Activated CD4-positive, alpha-beta T cell treated with anti-CD3 and anti-CD28 coated beads, Interleukin-2, amount 10 ng/mL, durations not matched to agents 7 days and 5 days (primary cell): ENCODE measurements around the gene TOGARAM2. TPM values are rescaled to one million over a fixed set of nuclear protein-coding genes. Genes with fewer than 3 reads are reported as not detected.

Experiments used
- CTCF ChIA-PET: fragments of 350-600 bp; sonication (Branson Sonifier 250); formaldehyde crosslinking; loops from one replicate; lab custom pipeline; 2021; ENCODE audit warnings: antibody characterized with exemption; lab: Charles Lee
- POLR2A ChIA-PET: fragments of 350-600 bp; sonication (Branson Sonifier 250); formaldehyde crosslinking; loops from one replicate; lab custom pipeline; 2021; ENCODE audit warnings: antibody characterized with exemption; lab: Charles Lee
- DNase-seq: peaks from one replicate; pipeline ENCODE4 v3.0.0-alpha.2; 2020
- H3K27ac Mint-ChIP-seq: one replicate; pipeline ENCODE4 v1.8.0; 2021; ENCODE audit warnings: mild to moderate bottlenecking, moderate library complexity, mixed read lengths
- H3K27me3 Mint-ChIP-seq: one replicate; pipeline ENCODE4 v1.8.0; 2021; ENCODE audit warnings: mixed read lengths
- H3K36me3 Mint-ChIP-seq: one replicate; pipeline ENCODE4 v1.8.0; 2021; ENCODE audit warnings: low read depth, mixed read lengths
- H3K4me1 Mint-ChIP-seq: one replicate; pipeline ENCODE4 v1.8.0; 2021; ENCODE audit warnings: mixed read lengths
- H3K4me3 Mint-ChIP-seq: one replicate; pipeline ENCODE4 v1.8.0; 2021; ENCODE audit warnings: mild to moderate bottlenecking, moderate library complexity, mixed read lengths
- H3K9me3 Mint-ChIP-seq: one replicate; pipeline ENCODE4 v1.8.0; 2021; ENCODE audit warnings: mixed read lengths
- total RNA-seq, 2 experiments: library from RNA; stranded (reverse); gene quantifications; one replicate each; pipeline ENCODE4 v1.2.3, GENCODE V29; 2021

Gene TOGARAM2
- total RNA-seq, 2 experiments from 2014 or later = 3.7 to 5.0 TPM

DNA sequence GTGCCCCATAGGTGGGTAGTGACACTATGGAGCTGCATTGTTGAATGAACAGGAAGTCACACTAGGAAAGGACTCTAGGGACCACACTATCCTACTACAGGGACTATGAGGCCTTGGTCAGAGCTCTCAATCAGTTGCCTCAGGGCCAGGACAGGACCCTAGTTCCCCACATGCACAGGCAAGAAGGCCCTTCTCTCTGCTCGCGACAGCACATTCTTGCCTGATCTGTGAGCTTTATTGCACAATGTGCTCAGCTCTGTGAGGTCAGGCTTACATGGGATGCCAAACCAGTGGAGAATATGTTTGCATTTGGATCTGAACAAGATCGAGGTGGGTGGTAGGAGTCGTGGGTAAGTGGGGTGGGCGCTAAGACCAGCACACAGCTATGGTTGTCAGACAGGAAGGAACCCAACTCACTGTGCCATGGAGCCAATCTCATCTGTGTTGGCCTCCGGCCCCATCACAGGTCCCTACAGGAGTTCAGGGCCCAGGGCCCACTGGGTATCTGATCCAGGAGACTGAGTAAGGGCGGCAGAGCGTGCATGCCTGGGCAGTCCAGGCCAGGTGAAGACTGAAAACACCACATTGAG is 85.3 kb downstream of the TOGARAM2 start:
- no peak for DNase-seq
- ChIA-PET CTCF (interaction anchor here (0.5 to 1.7 kb wide), 2 partner anchors 9 to 240 kb away, joined by 3 to 5 read pairs; no protein-coding TSS in a partner anchor), POLR2A (no interaction called here)
- H3K27ac Mint-ChIP-seq = no peak overlapping the region
- H3K36me3 Mint-ChIP-seq = no peaks in the 10 kb centered on the region
- H3K4me1 Mint-ChIP-seq = no peaks in the 10 kb centered on the region
- H3K9me3 Mint-ChIP-seq = no peaks in the 10 kb centered on the region
- no peak overlapping the region for H3K4me3 Mint-ChIP-seq
- no peaks in the 10 kb centered on the region for H3K27me3 Mint-ChIP-seq

GRCh38 chr2:29066997-29067605 is 86.0 kb downstream of the TOGARAM2 start:
- ChIA-PET POLR2A (no interaction called here), CTCF (no interaction called here)
- peak overlapping the region; percentile 61 for H3K27ac Mint-ChIP-seq
- no peaks in the 10 kb centered on the region for H3K4me1 Mint-ChIP-seq
- H3K36me3 Mint-ChIP-seq = no peaks in the 10 kb centered on the region
- no peak overlapping the region for H3K4me3 Mint-ChIP-seq
- no peak for DNase-seq
- H3K9me3 Mint-ChIP-seq = no peaks in the 10 kb centered on the region
- no peaks in the 10 kb centered on the region for H3K27me3 Mint-ChIP-seq

DNA sequence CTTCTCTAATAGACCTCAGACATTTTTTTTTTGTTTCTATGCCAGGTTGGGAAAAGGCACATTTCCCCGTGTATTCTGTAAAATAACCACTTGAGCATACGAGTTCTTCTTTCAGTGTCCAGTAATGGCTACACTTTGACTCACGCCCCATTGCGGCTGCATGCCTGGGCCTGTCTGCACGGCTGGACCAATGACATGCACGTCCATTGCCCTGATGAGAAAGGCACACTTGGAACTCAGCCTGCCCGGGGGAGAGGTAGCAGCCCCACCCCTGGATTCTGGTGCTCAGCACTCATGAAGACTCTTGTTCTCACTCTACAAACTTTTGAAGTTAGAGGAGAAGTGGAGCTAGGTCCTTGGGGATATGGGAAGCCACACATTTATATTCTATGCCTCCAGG is 87.4 kb downstream of the TOGARAM2 start:
- no peaks in the 10 kb centered on the region for H3K9me3 Mint-ChIP-seq
- no peak overlapping the region for H3K27ac Mint-ChIP-seq
- ChIA-PET POLR2A (no interaction called here), CTCF (interaction anchor here (1.4 kb wide), 1 partner anchor 32 kb away, joined by 4 read pairs; no protein-coding TSS in a partner anchor)
- H3K4me3 Mint-ChIP-seq = no peak overlapping the region
- H3K4me1 Mint-ChIP-seq = no peaks in the 10 kb centered on the region
- H3K36me3 Mint-ChIP-seq = no peaks in the 10 kb centered on the region
- H3K27me3 Mint-ChIP-seq = no peaks in the 10 kb centered on the region
- DNase-seq = no peak

GRCh38 chr2:29070526-29070925 is 89.4 kb downstream of the TOGARAM2 start:
- Mint-ChIP-seq H3K27ac (no peak overlapping the region), H3K9me3 (no peaks in the 10 kb centered on the region), H3K4me1 (no peaks in the 10 kb centered on the region), H3K36me3 (no peaks in the 10 kb centered on the region), H3K27me3 (no peaks in the 10 kb centered on the region), H3K4me3 (no peak overlapping the region)
- CTCF ChIA-PET = no interaction called here
- DNase-seq = no peak
- POLR2A ChIA-PET = no interaction called here

- H3K36me3 Mint-ChIP-seq = no peaks in the 10 kb centered on the region
- H3K9me3 Mint-ChIP-seq = no peaks in the 10 kb centered on the region
- H3K27ac Mint-ChIP-seq = no peak overlapping the region
- no peak for DNase-seq
- POLR2A ChIA-PET = no interaction called here
- H3K4me3 Mint-ChIP-seq = no peak overlapping the region
- CTCF ChIA-PET = interaction anchor here (0.8 kb wide), 1 partner anchor 14 kb away, joined by 3 read pairs; no protein-coding TSS in a partner anchor
- H3K27me3 Mint-ChIP-seq = no peaks in the 10 kb centered on the region
- no peaks in the 10 kb centered on the region for H3K4me1 Mint-ChIP-seq
Measured at GRCh38 chr2:29071032-29071975, 90.2 kb downstream of the TOGARAM2 start.

DNA sequence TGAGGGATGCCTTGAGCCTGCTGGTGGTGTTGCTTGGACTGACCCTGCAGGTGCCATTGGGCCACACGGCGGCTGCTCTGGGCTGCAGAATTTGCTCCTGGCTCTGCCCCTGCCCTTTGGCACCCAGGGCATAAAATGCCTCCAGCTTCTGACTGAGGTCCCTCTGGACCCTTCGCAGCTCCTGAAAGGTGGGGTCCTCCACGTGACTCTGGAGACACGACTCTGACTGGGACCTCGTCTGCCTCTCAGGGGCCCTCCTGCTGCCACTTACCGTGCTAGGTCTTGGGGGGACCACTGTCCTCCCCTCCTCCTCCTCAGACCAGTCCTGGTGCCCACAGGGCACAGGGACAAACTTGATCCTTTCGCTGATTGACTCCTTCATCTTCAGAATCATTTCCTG is 91.2 kb downstream of the TOGARAM2 start:
- Mint-ChIP-seq H3K9me3 (no peaks in the 10 kb centered on the region), H3K4me3 (no peak overlapping the region), H3K27me3 (no peaks in the 10 kb centered on the region), H3K27ac (no peak overlapping the region), H3K4me1 (no peaks in the 10 kb centered on the region), H3K36me3 (no peaks in the 10 kb centered on the region)
- CTCF ChIA-PET = no interaction called here
- POLR2A ChIA-PET = no interaction called here
- no peak for DNase-seq

GRCh38 chr2:29072971-29073725 is 92.0 kb downstream of the TOGARAM2 start:
- DNase-seq = no peak
- H3K4me1 Mint-ChIP-seq = no peaks in the 10 kb centered on the region
- ChIA-PET CTCF (no interaction called here), POLR2A (no interaction called here)
- H3K36me3 Mint-ChIP-seq = no peaks in the 10 kb centered on the region
- no peak overlapping the region for H3K4me3 Mint-ChIP-seq
- H3K27me3 Mint-ChIP-seq = no peaks in the 10 kb centered on the region
- no peaks in the 10 kb centered on the region for H3K9me3 Mint-ChIP-seq
- no peak overlapping the region for H3K27ac Mint-ChIP-seq

GRCh38 chr2:29073933-29074332 is 92.8 kb downstream of the TOGARAM2 start:
- POLR2A ChIA-PET = no interaction called here
- no peaks in the 10 kb centered on the region for H3K36me3 Mint-ChIP-seq
- no peak overlapping the region for H3K27ac Mint-ChIP-seq
- CTCF ChIA-PET = interaction anchor here (1.0 kb wide), 1 partner anchor 32 kb away, joined by 3 read pairs; no protein-coding TSS in a partner anchor
- no peaks in the 10 kb centered on the region for H3K4me1 Mint-ChIP-seq
- no peaks in the 10 kb centered on the region for H3K9me3 Mint-ChIP-seq
- H3K4me3 Mint-ChIP-seq = no peak overlapping the region
- DNase-seq = no peak
- no peaks in the 10 kb centered on the region for H3K27me3 Mint-ChIP-seq

GRCh38 chr2:29074411-29074810 is 93.3 kb downstream of the TOGARAM2 start, which contains the start of gene PCARE:
Gene PCARE, minus strand, starts transcription at chr2:29074523. Its CDS starts 262 bp downstream, at chr2:29074261.
- Mint-ChIP-seq H3K27ac (no peak within 1 kb of the TSS), H3K36me3 (no peaks in the 10 kb centered on the region), H3K9me3 (no peaks in the 10 kb centered on the region), H3K4me1 (no peaks in the 10 kb centered on the region), H3K27me3 (no peaks in the 10 kb centered on the region), H3K4me3 (no peak within 1 kb of the TSS)
- ChIA-PET CTCF (interaction anchor here (1.0 to 1.1 kb wide), 2 partner anchors 24 to 32 kb away, joined by 3 read pairs; no protein-coding TSS in a partner anchor), POLR2A (no interaction called here)
- no peak for DNase-seq

GRCh38 chr2:29075894-29076705 is 95.0 kb downstream of the TOGARAM2 start:
- no peak for DNase-seq
- Mint-ChIP-seq H3K9me3 (peaks cover 4% of the 10 kb centered on the region), H3K27ac (no peak overlapping the region), H3K4me1 (no peaks in the 10 kb centered on the region), H3K36me3 (no peaks in the 10 kb centered on the region), H3K27me3 (no peaks in the 10 kb centered on the region), H3K4me3 (no peak overlapping the region)
- ChIA-PET POLR2A (interaction anchor here (0.5 to 0.6 kb wide), 2 partner anchors 35 to 107 kb away, joined by 3 to 4 read pairs; no protein-coding TSS in a partner anchor), CTCF (interaction anchor here (0.6 to 1.0 kb wide), 2 partner anchors 10 to 1905 kb away, joined by 4 to 5 read pairs; no protein-coding TSS in a partner anchor)

- peaks cover 6% of the 10 kb centered on the region for H3K9me3 Mint-ChIP-seq
- H3K27me3 Mint-ChIP-seq = peaks cover 2% of the 10 kb centered on the region
- no peaks in the 10 kb centered on the region for H3K4me1 Mint-ChIP-seq
- POLR2A ChIA-PET = no interaction called here
- CTCF ChIA-PET = interaction anchor here (1.0 to 1.5 kb wide), 2 partner anchors 22 to 45 kb away, joined by 3 to 4 read pairs; no protein-coding TSS in a partner anchor
- no peak overlapping the region for H3K4me3 Mint-ChIP-seq
- no peak overlapping the region for H3K27ac Mint-ChIP-seq
- no peak for DNase-seq
- H3K36me3 Mint-ChIP-seq = no peaks in the 10 kb centered on the region
Measured at GRCh38 chr2:29079887-29080286, 98.8 kb downstream of the TOGARAM2 start.
